Endothelial cell of umbilical vein (primary cell): ENCODE measurements around the gene CCR8.

ENCODE experiments used
- EZH2 ChIP-seq: IDR thresholded peaks from 2 replicates; pipeline ENCODE4 v1.6.1; 2012; ENCODE audit warnings: borderline replicate concordance, low read depth, mild to moderate bottlenecking, moderate library complexity, low read length, inconsistent platforms; ENCODE audit not compliant: severe bottlenecking
- MYC ChIP-seq: IDR thresholded peaks from one replicate; pipeline ENCODE4 v1.6.1; 2011; ENCODE audit warnings: mild to moderate bottlenecking, low read depth, low read length
- POLR2A ChIP-seq: IDR thresholded peaks from 2 replicates; pipeline ENCODE4 v1.6.1; 2012; ENCODE audit warnings: low read depth, mild to moderate bottlenecking, control low read depth, low read length
- POLR2AphosphoS5 ChIP-seq: IDR thresholded peaks from 2 replicates; pipeline ENCODE4 v1.6.1; 2012; ENCODE audit warnings: low read depth, mild to moderate bottlenecking, control low read depth, low read length, moderate library complexity; ENCODE audit not compliant: insufficient read depth
- TF ChIP-seq, protein P1 (sequence below), 2 donors: IDR thresholded peaks; 1 replicate in 1 of 2; 2 replicates in 1 of 2; pipeline ENCODE4 v1.5.1; 2011; ENCODE audit warnings: low read length in 2 of 2, mild to moderate bottlenecking in 2 of 2, moderate library complexity in 2 of 2, control low read depth in 1 of 2, inconsistent platforms in 1 of 2, low read depth in 1 of 2; ENCODE audit not compliant: insufficient read depth in 1 of 2; ENCODE audit errors: extremely low read depth in 1 of 2
- TF ChIP-seq, protein P2 (sequence below): IDR thresholded peaks from 2 replicates; pipeline ENCODE4 v1.6.1; 2011; ENCODE audit not compliant: insufficient read depth, insufficient read length

DNA sequence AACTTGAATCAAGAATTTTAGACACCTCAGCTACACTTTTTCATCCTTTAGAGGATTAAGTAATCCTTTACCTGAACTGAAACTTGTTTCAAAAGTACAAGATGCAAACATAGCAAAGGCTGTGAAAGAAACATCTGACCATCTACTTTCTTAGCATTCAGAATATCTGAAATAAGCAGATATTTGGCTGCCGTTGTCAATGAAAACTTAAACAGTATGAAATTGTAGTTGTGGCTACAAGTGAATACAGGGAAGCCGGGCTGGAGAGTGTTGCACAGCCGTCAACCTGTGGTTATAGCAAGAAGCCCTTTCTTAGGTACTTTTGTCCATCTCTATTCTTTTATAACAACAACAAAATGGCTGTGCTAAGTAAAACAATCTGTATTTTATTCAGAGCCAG lies 42.7 kb upstream of the CCR8 start:
- TF ChIP-seq POLR2A (no peak), EZH2 (no peak), POLR2AphosphoS5 (no peak), MYC (no peak)
- TF ChIP-seq, protein P1, sequence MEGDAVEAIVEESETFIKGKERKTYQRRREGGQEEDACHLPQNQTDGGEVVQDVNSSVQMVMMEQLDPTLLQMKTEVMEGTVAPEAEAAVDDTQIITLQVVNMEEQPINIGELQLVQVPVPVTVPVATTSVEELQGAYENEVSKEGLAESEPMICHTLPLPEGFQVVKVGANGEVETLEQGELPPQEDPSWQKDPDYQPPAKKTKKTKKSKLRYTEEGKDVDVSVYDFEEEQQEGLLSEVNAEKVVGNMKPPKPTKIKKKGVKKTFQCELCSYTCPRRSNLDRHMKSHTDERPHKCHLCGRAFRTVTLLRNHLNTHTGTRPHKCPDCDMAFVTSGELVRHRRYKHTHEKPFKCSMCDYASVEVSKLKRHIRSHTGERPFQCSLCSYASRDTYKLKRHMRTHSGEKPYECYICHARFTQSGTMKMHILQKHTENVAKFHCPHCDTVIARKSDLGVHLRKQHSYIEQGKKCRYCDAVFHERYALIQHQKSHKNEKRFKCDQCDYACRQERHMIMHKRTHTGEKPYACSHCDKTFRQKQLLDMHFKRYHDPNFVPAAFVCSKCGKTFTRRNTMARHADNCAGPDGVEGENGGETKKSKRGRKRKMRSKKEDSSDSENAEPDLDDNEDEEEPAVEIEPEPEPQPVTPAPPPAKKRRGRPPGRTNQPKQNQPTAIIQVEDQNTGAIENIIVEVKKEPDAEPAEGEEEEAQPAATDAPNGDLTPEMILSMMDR (IDR thresholded peaks at IDR 0.05; ENCODE audit: extremely low read depth in 1 of 2, insufficient read depth in 1 of 2, low read depth in 1 of 2, low read length in 2 of 2), result no peak
- TF ChIP-seq, protein P2, sequence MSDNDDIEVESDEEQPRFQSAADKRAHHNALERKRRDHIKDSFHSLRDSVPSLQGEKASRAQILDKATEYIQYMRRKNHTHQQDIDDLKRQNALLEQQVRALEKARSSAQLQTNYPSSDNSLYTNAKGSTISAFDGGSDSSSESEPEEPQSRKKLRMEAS, result no peak
